ENCODE measurements around the gene FAXDC2.

- TF ChIP-seq POLR2AphosphoS5 (IDR thresholded peaks at IDR 0.05) (no peak), POLR2A (IDR thresholded peaks at IDR 0.05; ENCODE audit: low read depth) (no peak), EP300 (IDR thresholded peaks at IDR 0.05) (no peak)
- TF ChIP-seq, protein P1, sequence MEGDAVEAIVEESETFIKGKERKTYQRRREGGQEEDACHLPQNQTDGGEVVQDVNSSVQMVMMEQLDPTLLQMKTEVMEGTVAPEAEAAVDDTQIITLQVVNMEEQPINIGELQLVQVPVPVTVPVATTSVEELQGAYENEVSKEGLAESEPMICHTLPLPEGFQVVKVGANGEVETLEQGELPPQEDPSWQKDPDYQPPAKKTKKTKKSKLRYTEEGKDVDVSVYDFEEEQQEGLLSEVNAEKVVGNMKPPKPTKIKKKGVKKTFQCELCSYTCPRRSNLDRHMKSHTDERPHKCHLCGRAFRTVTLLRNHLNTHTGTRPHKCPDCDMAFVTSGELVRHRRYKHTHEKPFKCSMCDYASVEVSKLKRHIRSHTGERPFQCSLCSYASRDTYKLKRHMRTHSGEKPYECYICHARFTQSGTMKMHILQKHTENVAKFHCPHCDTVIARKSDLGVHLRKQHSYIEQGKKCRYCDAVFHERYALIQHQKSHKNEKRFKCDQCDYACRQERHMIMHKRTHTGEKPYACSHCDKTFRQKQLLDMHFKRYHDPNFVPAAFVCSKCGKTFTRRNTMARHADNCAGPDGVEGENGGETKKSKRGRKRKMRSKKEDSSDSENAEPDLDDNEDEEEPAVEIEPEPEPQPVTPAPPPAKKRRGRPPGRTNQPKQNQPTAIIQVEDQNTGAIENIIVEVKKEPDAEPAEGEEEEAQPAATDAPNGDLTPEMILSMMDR (IDR thresholded peaks at IDR 0.05): no peak
These were observed 56.5 kb downstream of the FAXDC2 start for GRCh38 chr5:154793599-154794524.
